GM15510 (cell line): ENCODE results near the gene NOP9.

Source experiments
- POLR2A ChIP-seq: IDR thresholded peaks from 3 replicates; pipeline ENCODE4 v1.6.1; 2011; ENCODE audit warnings: borderline replicate concordance; ENCODE audit not compliant: insufficient read length; ENCODE audit errors: extremely low read depth

The NOP9 gene

DNA sequence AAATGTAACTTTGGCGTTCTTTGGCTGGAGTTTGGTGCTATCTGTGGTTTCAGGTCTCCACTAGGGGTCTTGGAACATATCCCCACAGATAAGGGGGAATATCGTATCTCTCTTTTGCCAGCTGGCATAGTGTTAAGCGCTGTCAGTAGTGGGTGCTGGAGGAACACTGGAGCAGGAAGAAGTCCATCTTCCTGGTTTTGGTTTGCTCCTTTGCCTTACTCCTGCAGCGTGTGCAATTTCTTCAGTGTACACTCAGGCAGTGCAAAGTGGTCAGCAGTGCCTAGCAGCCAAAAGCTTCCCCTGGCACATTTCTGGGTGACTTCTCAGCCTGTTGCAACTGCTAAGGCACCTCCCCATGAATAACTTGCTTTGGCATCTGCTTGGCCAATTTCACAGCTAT is 51.9 kb downstream of the NOP9 start:
- no peak for TF ChIP-seq POLR2A

DNA sequence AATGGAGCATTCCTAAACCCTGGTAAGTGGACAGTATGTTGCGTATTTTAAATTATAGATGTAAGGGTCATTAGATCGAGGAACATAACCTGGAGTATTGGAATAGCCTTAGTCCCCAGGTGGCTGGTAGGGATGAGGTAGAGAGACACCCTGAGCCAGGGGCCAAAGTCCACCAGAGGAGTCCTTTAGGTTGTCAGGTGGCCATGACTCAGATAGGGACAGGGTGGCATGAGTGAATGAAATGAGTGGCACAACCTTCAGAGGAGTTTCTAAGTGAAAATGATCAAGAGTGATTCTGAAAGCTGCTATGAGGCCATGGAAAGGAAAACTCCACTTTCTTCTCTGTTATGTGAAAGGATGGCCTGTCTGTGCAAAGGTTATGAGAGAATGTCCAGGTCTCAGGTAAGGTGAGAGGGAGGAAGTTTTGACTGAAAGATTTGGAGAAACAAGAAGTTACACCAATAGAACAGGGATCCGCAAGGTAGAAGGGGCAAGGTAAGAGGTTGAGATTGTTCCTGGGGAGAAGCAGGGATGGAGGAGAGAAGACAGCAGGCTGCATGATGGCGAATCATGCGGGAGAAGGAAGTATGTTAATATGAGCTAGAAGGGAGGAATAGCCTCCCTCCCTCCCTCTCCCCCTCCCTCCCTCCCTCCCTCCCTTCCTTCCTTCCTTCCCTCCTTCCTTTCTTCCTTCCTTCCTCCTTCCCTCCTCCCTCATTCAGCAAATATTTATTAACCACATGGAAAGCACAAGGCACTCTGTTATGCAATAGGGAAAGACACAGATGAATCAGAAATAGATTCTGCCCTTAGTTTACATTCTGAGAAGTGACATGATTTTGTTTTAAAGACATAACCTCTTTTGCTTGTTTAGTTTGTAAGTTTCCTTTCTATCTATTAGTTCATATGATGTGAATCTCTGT is 54.2 kb downstream of the NOP9 start:
- TF ChIP-seq POLR2A = no peak

DNA sequence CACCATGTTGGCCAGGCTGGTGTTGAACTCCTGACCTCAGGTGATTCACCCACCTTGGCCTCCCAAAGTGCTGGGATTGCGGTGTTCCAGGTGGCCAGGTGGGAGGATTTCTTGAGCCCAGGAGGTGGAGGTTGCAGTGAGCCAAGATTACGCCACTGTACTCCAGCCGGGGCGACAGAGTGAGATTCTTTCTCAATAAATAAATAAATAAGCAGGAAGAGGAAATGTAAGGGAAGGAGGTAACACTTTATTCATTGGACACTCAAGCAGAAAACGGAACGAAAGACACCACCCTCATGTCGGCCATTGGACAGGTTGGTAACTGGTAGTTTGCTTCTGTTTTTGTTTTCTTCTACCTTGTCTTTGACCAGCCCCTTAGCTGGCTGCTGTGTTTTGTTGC is 55.4 kb downstream of the NOP9 start:
- TF ChIP-seq POLR2A = no peak

DNA sequence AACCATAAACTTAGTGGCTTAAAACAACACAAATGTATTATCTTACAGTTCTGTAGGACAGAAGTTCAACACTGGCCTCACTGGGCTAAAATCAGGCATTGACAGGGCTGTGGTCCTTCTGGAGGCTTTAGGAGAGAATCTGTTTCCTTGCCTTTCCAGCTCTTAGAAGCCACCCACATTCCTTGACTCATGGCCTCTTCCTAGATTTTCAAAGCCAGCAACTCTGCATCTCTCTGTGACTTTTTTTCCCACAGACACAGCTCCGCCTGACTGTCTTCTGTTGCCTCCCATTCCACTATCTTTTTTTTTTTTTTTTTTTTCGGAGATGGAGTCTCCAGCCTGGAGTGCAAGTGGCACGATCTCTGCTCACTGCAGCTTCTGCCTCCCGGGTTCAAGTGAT is 56.6 kb downstream of the NOP9 start:
- TF ChIP-seq POLR2A = no peak
